Osteoblast (primary cell): Measurements from ENCODE around the gene MTHFD1L. TPM values are rescaled to one million over a fixed set of nuclear protein-coding genes. Genes with fewer than 3 reads are reported as not detected.

Source experiments
- DNase-seq: peaks from one replicate; pipeline ENCODE4 v3.0.0; 2011; ENCODE audit warnings: low spot score, mixed read lengths; ENCODE audit not compliant: insufficient read length; ENCODE audit errors: missing footprints
- H2AFZ ChIP-seq: 2 replicates; pipeline ENCODE4 v1.6.0; 2011; ENCODE audit warnings: mild to moderate bottlenecking, low read length
- H3K27ac ChIP-seq: 2 replicates; pipeline ENCODE4 v1.5.1; 2011; ENCODE audit warnings: mild to moderate bottlenecking, low read depth, low read length, moderate library complexity
- H3K27me3 ChIP-seq: 2 replicates; pipeline ENCODE4 v1.6.0; 2012; ENCODE audit warnings: mild to moderate bottlenecking, control low read depth, inconsistent platforms, low read length, moderate library complexity; ENCODE audit not compliant: insufficient read depth
- H3K36me3 ChIP-seq: 2 replicates; pipeline ENCODE4 v1.5.1; 2011; ENCODE audit warnings: mild to moderate bottlenecking, low read length, control low read depth, moderate library complexity; ENCODE audit not compliant: insufficient read depth
- H3K4me1 ChIP-seq: 2 replicates; pipeline ENCODE4 v1.5.1; 2011; ENCODE audit warnings: mild to moderate bottlenecking, low read length, control low read depth, moderate library complexity; ENCODE audit not compliant: insufficient read depth
- H3K4me2 ChIP-seq: 2 replicates; pipeline ENCODE4 v1.6.0; 2011; ENCODE audit warnings: mild to moderate bottlenecking, low read length; ENCODE audit not compliant: insufficient read depth
- H3K4me3 ChIP-seq: fragments of 200-600 bp; sonication (generic); 3 replicates; pipeline ENCODE4 v1.5.1; 2012; ENCODE audit warnings: mild to moderate bottlenecking, low read length, inconsistent platforms; ENCODE audit not compliant: insufficient read depth
- H3K79me2 ChIP-seq: 2 replicates; pipeline ENCODE4 v1.6.0; 2012; ENCODE audit warnings: mild to moderate bottlenecking, low read length, control low read depth, inconsistent platforms; ENCODE audit not compliant: insufficient read depth
- H3K9me3 ChIP-seq: 2 replicates; pipeline ENCODE4 v1.5.1; 2011; ENCODE audit warnings: low read depth, low read length, control low read depth
- H4K20me1 ChIP-seq: 2 replicates; pipeline ENCODE4 v1.6.0; 2012; ENCODE audit warnings: mild to moderate bottlenecking, low read length, control low read depth; ENCODE audit not compliant: insufficient read depth
- CTCF ChIP-seq: IDR thresholded peaks from 2 replicates; pipeline ENCODE4 v1.5.1; 2011; ENCODE audit warnings: mild to moderate bottlenecking, low read depth, low read length, moderate library complexity; ENCODE audit errors: extremely low read depth
- total RNA-seq: library from RNA; depleted of rRNA; stranded (reverse); fragments of >200 nt; gene quantifications from 2 replicates; pipeline ENCODE4 v1.2.3, GENCODE V29; 2012

Gene MTHFD1L
- total RNA-seq, 1 donor, result 56.8 TPM

GRCh38 chr6:150898399-150899170 lies 33.1 kb downstream of the MTHFD1L start:
- no peak for DNase-seq
- H3K27ac ChIP-seq, result peak overlapping the region; percentile 61
- H3K9me3 ChIP-seq, result no peaks in the 10 kb centered on the region
- H3K27me3 ChIP-seq, result no peaks in the 10 kb centered on the region
- H3K4me3 ChIP-seq, result no peak overlapping the region
- TF ChIP-seq CTCF, result no peak
- no peak overlapping the region for H2AFZ ChIP-seq
- H3K36me3 ChIP-seq, result peaks cover 24% of the 10 kb centered on the region
- peaks cover 7% of the 10 kb centered on the region for H3K79me2 ChIP-seq
- H4K20me1 ChIP-seq, result no peaks in the 10 kb centered on the region
- H3K4me2 ChIP-seq, result no peak overlapping the region
- H3K4me1 ChIP-seq, result peaks cover 40% of the 10 kb centered on the region

GRCh38 chr6:150899231-150899630 lies 33.7 kb downstream of the MTHFD1L start:
- H3K9me3 ChIP-seq, result no peaks in the 10 kb centered on the region
- peak overlapping the region; percentile 61 for H3K27ac ChIP-seq
- no peak for TF ChIP-seq CTCF
- peaks cover 5% of the 10 kb centered on the region for H3K79me2 ChIP-seq
- peaks cover 21% of the 10 kb centered on the region for H3K36me3 ChIP-seq
- no peak for DNase-seq
- no peak overlapping the region for H2AFZ ChIP-seq
- no peak overlapping the region for H3K4me3 ChIP-seq
- no peaks in the 10 kb centered on the region for H4K20me1 ChIP-seq
- H3K4me2 ChIP-seq, result no peak overlapping the region
- H3K27me3 ChIP-seq, result no peaks in the 10 kb centered on the region
- H3K4me1 ChIP-seq, result peaks cover 39% of the 10 kb centered on the region

- no peak for DNase-seq
- Histone ChIP-seq H3K27ac (no peak overlapping the region), H3K4me1 (peaks cover 31% of the 10 kb centered on the region), H3K4me2 (no peak overlapping the region), H3K4me3 (no peak overlapping the region), H3K79me2 (no peaks in the 10 kb centered on the region), H2AFZ (no peak overlapping the region), H4K20me1 (no peaks in the 10 kb centered on the region), H3K9me3 (no peaks in the 10 kb centered on the region), H3K27me3 (no peaks in the 10 kb centered on the region), H3K36me3 (peaks cover 18% of the 10 kb centered on the region)
- TF ChIP-seq CTCF, result no peak
These were observed 34.5 kb downstream of the MTHFD1L start for GRCh38 chr6:150900049-150900448.

GRCh38 chr6:150902142-150902776 lies 36.8 kb downstream of the MTHFD1L start:
- no peak overlapping the region for H3K4me2 ChIP-seq
- H3K4me3 ChIP-seq, result no peak overlapping the region
- no peaks in the 10 kb centered on the region for H3K27me3 ChIP-seq
- no peak overlapping the region for H3K27ac ChIP-seq
- no peaks in the 10 kb centered on the region for H3K9me3 ChIP-seq
- H4K20me1 ChIP-seq, result no peaks in the 10 kb centered on the region
- H3K79me2 ChIP-seq, result no peaks in the 10 kb centered on the region
- no peak for DNase-seq
- no peak overlapping the region for H2AFZ ChIP-seq
- TF ChIP-seq CTCF, result no peak
- peaks cover 22% of the 10 kb centered on the region for H3K36me3 ChIP-seq
- peaks cover 27% of the 10 kb centered on the region for H3K4me1 ChIP-seq
